Middle frontal gyrus (tissue), 1 donor: Measurements from ENCODE around the gene KHDRBS1.
"Not testable (repeated sequence)": the region's sequence is repeated elsewhere in the genome, so short reads cannot be mapped to it uniquely, and the experiment has no call there.

Experiments
- DNase-seq: peaks from one replicate; pipeline ENCODE4 v3.0.0-alpha.2; 2015; ENCODE audit warnings: low spot score; ENCODE audit errors: extremely low spot score

Gene KHDRBS1

GRCh38 chr1:32013386-32014198 lies at the start of gene KHDRBS1:
TSS of gene KHDRBS1 (plus strand) at chr1:32013868. CDS start at chr1:32013996, 128 bp downstream.
- DNase-seq: peak; percentile 98

- DNase-seq: no peak
These were observed 42.8 kb upstream of the KHDRBS1 start for GRCh38 chr1:31970873-31971272.

GRCh38 chr1:31976401-31976800 lies 37.3 kb upstream of the KHDRBS1 start:
- DNase-seq: no peak

GRCh38 chr1:31977385-31978131 lies 36.1 kb upstream of the KHDRBS1 start:
- DNase-seq: no peak

- DNase-seq: no peak
These were observed 34.7 kb upstream of the KHDRBS1 start for GRCh38 chr1:31978843-31979400.

- DNase-seq: no peak
These were observed 32.7 kb upstream of the KHDRBS1 start for GRCh38 chr1:31980835-31981455.

- no peak for DNase-seq
These were observed 32.2 kb upstream of the KHDRBS1 start for GRCh38 chr1:31981456-31981839.

GRCh38 chr1:31981972-31982371 lies 31.7 kb upstream of the KHDRBS1 start:
- no peak for DNase-seq

GRCh38 chr1:31984419-31985347 lies 29.0 kb upstream of the KHDRBS1 start:
- DNase-seq: no peak

GRCh38 chr1:31985430-31985829 lies 28.2 kb upstream of the KHDRBS1 start:
- DNase-seq: no peak

GRCh38 chr1:31987135-31987619 lies 26.5 kb upstream of the KHDRBS1 start:
- no peak for DNase-seq

GRCh38 chr1:31989964-31990363 lies 23.7 kb upstream of the KHDRBS1 start:
- DNase-seq: no peak

- DNase-seq: no peak
These were observed 22.5 kb upstream of the KHDRBS1 start for GRCh38 chr1:31991182-31991581.

- no peak for DNase-seq
These were observed 18.4 kb upstream of the KHDRBS1 start for GRCh38 chr1:31995263-31995662.

- DNase-seq: not testable (repeated sequence)
These were observed 17.5 kb upstream of the KHDRBS1 start for GRCh38 chr1:31996121-31996520.

GRCh38 chr1:32001863-32002262 lies 11.8 kb upstream of the KHDRBS1 start:
- DNase-seq: no peak

- not testable (repeated sequence) for DNase-seq
These were observed 11.4 kb upstream of the KHDRBS1 start for GRCh38 chr1:32002285-32002684.

- DNase-seq: no peak
These were observed 8.1 kb upstream of the KHDRBS1 start for GRCh38 chr1:32005522-32005921.

- DNase-seq: no peak
These were observed 6.1 kb upstream of the KHDRBS1 start for GRCh38 chr1:32007591-32007940.

- no peak for DNase-seq
These were observed 3.4 kb upstream of the KHDRBS1 start for GRCh38 chr1:32010246-32010645.
